Myocyte (in vitro differentiated cells): ENCODE measurements around the gene SFMBT2. TPM values are rescaled to one million over a fixed set of nuclear protein-coding genes. Genes with fewer than 3 reads are reported as not detected.
"Not testable (repeated sequence)": the region's sequence is repeated elsewhere in the genome, so short reads cannot be mapped to it uniquely, and the experiment has no call there.

Experiments used
- DNase-seq: peaks from one replicate; pipeline ENCODE4 v3.0.0-alpha.2; 2012; ENCODE audit warnings: low read depth
- total RNA-seq: library from RNA; depleted of rRNA; stranded (reverse); fragments of >200 nt; gene quantifications from 2 replicates; pipeline ENCODE4 v1.2.3, GENCODE V29; 2014

Gene SFMBT2
- total RNA-seq, 1 donor from 2014 or later, result 0.08 TPM

GRCh38 chr10:7327885-7328284 is 82.9 kb downstream of the SFMBT2 start:
- no peak for DNase-seq

GRCh38 chr10:7322623-7323022 is 88.2 kb downstream of the SFMBT2 start:
- DNase-seq, result no peak

- no peak for DNase-seq
Measured at GRCh38 chr10:7320072-7320471, 90.8 kb downstream of the SFMBT2 start.

GRCh38 chr10:7319632-7320031 is 91.2 kb downstream of the SFMBT2 start:
- DNase-seq, result no peak

- DNase-seq, result no peak
Measured at GRCh38 chr10:7318836-7319235, 92.0 kb downstream of the SFMBT2 start.

- DNase-seq, result no peak
Measured at GRCh38 chr10:7317786-7318446, 92.9 kb downstream of the SFMBT2 start.

- DNase-seq, result no peak
Measured at GRCh38 chr10:7316839-7317238, 94.0 kb downstream of the SFMBT2 start.

GRCh38 chr10:7315906-7316305 is 94.9 kb downstream of the SFMBT2 start:
- no peak for DNase-seq

GRCh38 chr10:7314170-7314569 is 96.7 kb downstream of the SFMBT2 start:
- no peak for DNase-seq

GRCh38 chr10:7312488-7312857 is 98.4 kb downstream of the SFMBT2 start:
- DNase-seq, result no peak

GRCh38 chr10:7311850-7312487 is 98.9 kb downstream of the SFMBT2 start:
- DNase-seq, result not testable (repeated sequence)

- DNase-seq, result no peak
Measured at GRCh38 chr10:7311218-7311849, 99.5 kb downstream of the SFMBT2 start.

GRCh38 chr10:7310076-7310475 is 100.8 kb downstream of the SFMBT2 start:
- DNase-seq, result no peak

GRCh38 chr10:7308826-7309225 is 102.0 kb downstream of the SFMBT2 start:
- no peak for DNase-seq

GRCh38 chr10:7306616-7307015 is 104.2 kb downstream of the SFMBT2 start:
- no peak for DNase-seq

- no peak for DNase-seq
Measured at GRCh38 chr10:7306147-7306546, 104.7 kb downstream of the SFMBT2 start.

- DNase-seq, result no peak
Measured at GRCh38 chr10:7305053-7305452, 105.8 kb downstream of the SFMBT2 start.

- no peak for DNase-seq
Measured at GRCh38 chr10:7304110-7304509, 106.7 kb downstream of the SFMBT2 start.

GRCh38 chr10:7302930-7303557 is 107.8 kb downstream of the SFMBT2 start:
- DNase-seq, result no peak

GRCh38 chr10:7302392-7302906 is 108.4 kb downstream of the SFMBT2 start:
- DNase-seq, result no peak

- no peak for DNase-seq
Measured at GRCh38 chr10:7301006-7301778, 109.6 kb downstream of the SFMBT2 start.
